Thyroid gland (tissue), 4 donors: ENCODE data around the gene ZBTB4. TPM values are rescaled to one million over a fixed set of nuclear protein-coding genes. Genes with fewer than 3 reads are reported as not detected.

ENCODE experiments used
- DNase-seq, 2 donors: peaks; one replicate each; pipeline ENCODE4 v3.0.0-alpha.2; 2019
- H3K27ac ChIP-seq, 3 donors: fragments of 200-600 bp; sonication (generic); 1 replicate in 2 of 3; 2 replicates in 1 of 3; pipeline ENCODE4 v1.5.1; 2016 to 2019; ENCODE audit warnings: mild to moderate bottlenecking in 1 of 3, moderate library complexity in 1 of 3
- H3K27me3 ChIP-seq: fragments of 200-600 bp; sonication (generic); one replicate; pipeline ENCODE4 v1.5.1; 2019
- H3K36me3 ChIP-seq, 2 donors: fragments of 200-600 bp; sonication (generic); one replicate each; pipeline ENCODE4 v1.5.1; 2016 to 2019
- H3K4me1 ChIP-seq, 2 donors: fragments of 200-600 bp; sonication (generic); one replicate each; pipeline ENCODE4 v1.5.1; 2017 to 2019
- H3K4me3 ChIP-seq, 3 donors: fragments of 200-600 bp; sonication (generic); replicated peaks in 1 of 3; 1 replicate in 2 of 3; 2 replicates in 1 of 3; pipeline ENCODE4 v1.5.1; 2016; ENCODE audit warnings: mild to moderate bottlenecking in 1 of 3
- H3K9me3 ChIP-seq: fragments of 200-600 bp; sonication (generic); one replicate; pipeline ENCODE4 v1.5.1; 2017
- POLR2A ChIP-seq, 2 donors: fragments of 450-650 bp; IDR thresholded peaks; one replicate each; pipeline ENCODE4 v1.6.1; 2017; ENCODE audit warnings: antibody characterized with exemption in 2 of 2, mild to moderate bottlenecking in 2 of 2, moderate library complexity in 1 of 2
- WGBS, 2 donors: methylation state at CpG; one replicate each; pipeline ENCODE4 v1.1.5; 2017; 5-methylcytosine and 5-hydroxymethylcytosine counted together
- intact Hi-C: fragments of 100-400 bp; cut with DNase I; formaldehyde crosslinking; loops from one replicate; pipeline ENCODE4 v1.15.1; 2023
- total RNA-seq, 4 donors: library from RNA; depleted of rRNA; stranded (reverse); fragments of >200 nt; gene quantifications; one replicate each; pipeline ENCODE4 v1.2.3, GENCODE V29; 2016
- TF ChIP-seq, protein P1 (sequence below), 6 experiments: fragments of 200-600 bp in 3 of 6; fragments of 450-650 bp in 3 of 6; sonication (generic) in 3 of 6; IDR thresholded peaks; one replicate each; pipeline ENCODE4 v1.5.1; 2016 to 2019; ENCODE audit warnings: antibody characterized with exemption in 6 of 6, mild to moderate bottlenecking in 2 of 6, inconsistent platforms in 1 of 6, moderate library complexity in 1 of 6

ZBTB4 gene
- total RNA-seq, 4 donors from 2014 or later, result 58.5 to 85.2 (median 79.9) TPM

DNA sequence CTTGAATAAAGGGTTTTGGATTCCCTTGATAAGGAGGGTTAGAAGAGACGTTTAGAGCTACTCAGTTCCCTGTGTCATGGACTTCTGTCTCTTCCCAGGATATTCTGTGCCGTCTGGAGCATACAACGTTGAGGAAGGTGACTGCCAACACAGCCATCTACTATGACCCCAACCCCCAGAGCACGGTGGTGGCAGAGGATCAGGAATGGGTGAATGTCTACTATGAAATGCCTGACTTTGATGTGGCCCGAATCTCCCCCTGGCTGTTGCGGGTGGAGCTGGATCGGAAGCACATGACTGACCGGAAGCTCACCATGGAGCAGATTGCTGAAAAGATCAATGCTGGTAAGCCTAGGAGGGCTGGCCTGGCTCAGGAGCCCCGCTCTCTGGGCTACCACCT, 29.4 kb upstream of the ZBTB4 start:
- intact Hi-C loops, result no loop called here
- no peaks in the 10 kb centered on the region for H3K9me3 ChIP-seq
- H3K36me3 ChIP-seq, result peaks cover 75 to 96% of the 10 kb centered on the region in 2 donors
- TF ChIP-seq POLR2A (IDR thresholded peaks at IDR 0.05), result no peak
- TF ChIP-seq, protein P1, sequence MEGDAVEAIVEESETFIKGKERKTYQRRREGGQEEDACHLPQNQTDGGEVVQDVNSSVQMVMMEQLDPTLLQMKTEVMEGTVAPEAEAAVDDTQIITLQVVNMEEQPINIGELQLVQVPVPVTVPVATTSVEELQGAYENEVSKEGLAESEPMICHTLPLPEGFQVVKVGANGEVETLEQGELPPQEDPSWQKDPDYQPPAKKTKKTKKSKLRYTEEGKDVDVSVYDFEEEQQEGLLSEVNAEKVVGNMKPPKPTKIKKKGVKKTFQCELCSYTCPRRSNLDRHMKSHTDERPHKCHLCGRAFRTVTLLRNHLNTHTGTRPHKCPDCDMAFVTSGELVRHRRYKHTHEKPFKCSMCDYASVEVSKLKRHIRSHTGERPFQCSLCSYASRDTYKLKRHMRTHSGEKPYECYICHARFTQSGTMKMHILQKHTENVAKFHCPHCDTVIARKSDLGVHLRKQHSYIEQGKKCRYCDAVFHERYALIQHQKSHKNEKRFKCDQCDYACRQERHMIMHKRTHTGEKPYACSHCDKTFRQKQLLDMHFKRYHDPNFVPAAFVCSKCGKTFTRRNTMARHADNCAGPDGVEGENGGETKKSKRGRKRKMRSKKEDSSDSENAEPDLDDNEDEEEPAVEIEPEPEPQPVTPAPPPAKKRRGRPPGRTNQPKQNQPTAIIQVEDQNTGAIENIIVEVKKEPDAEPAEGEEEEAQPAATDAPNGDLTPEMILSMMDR (IDR thresholded peaks at IDR 0.05), result no peak
- 93 to 96% methylated on average over 9 of the region's 9 CpGs for WGBS, 2 donors
- DNase-seq, result no peak
- H3K4me3 ChIP-seq, result no peak overlapping the region
- no peaks in the 10 kb centered on the region for H3K27me3 ChIP-seq
- no peaks in the 10 kb centered on the region for H3K4me1 ChIP-seq
- no peak overlapping the region for H3K27ac ChIP-seq

- intact Hi-C loops, result no loop called here
- Histone ChIP-seq H3K27me3 (no peaks in the 10 kb centered on the region), H3K9me3 (no peaks in the 10 kb centered on the region), H3K4me1 (no peaks in the 10 kb centered on the region), H3K4me3 (no peak overlapping the region), H3K36me3 (peaks cover 75 to 96% of the 10 kb centered on the region in 2 donors), H3K27ac (no peak overlapping the region)
- no peak for DNase-seq
- TF ChIP-seq, protein P1 (IDR thresholded peaks at IDR 0.05), result no peak
- no peak for TF ChIP-seq POLR2A (IDR thresholded peaks at IDR 0.05)
- WGBS, 2 donors, result 91 to 97% methylated on average over 11 of the region's 11 CpGs
These were observed 28.7 kb upstream of the ZBTB4 start for GRCh38 chr17:7508145-7508544.

DNA sequence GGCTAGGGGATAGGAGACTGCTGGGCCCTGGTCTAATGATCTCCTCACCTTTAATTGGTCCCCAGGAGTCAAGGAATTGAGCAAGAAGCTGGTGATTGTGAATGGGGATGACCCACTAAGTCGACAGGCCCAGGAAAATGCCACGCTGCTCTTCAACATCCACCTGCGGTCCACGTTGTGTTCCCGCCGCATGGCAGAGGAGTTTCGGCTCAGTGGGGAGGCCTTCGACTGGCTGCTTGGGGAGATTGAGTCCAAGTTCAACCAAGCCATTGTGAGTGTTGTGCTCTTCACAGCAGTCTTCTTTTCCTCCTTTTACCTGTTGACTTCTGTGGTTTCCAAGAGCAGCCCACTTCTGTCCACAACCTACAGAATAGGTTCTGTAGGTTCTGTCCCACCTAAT, 24.1 kb upstream of the ZBTB4 start:
- no peak for DNase-seq
- no peak overlapping the region for H3K27ac ChIP-seq
- no peak overlapping the region for H3K4me3 ChIP-seq
- H3K9me3 ChIP-seq, result no peaks in the 10 kb centered on the region
- no peaks in the 10 kb centered on the region for H3K27me3 ChIP-seq
- no peaks in the 10 kb centered on the region for H3K4me1 ChIP-seq
- TF ChIP-seq, protein P1 (IDR thresholded peaks at IDR 0.05), result no peak
- no peak for TF ChIP-seq POLR2A (IDR thresholded peaks at IDR 0.05)
- intact Hi-C loops, result no loop called here
- 95 to 96% methylated on average over 8 of the region's 8 CpGs for WGBS, 2 donors
- H3K36me3 ChIP-seq, result peaks cover 74 to 98% of the 10 kb centered on the region in 2 donors

DNA sequence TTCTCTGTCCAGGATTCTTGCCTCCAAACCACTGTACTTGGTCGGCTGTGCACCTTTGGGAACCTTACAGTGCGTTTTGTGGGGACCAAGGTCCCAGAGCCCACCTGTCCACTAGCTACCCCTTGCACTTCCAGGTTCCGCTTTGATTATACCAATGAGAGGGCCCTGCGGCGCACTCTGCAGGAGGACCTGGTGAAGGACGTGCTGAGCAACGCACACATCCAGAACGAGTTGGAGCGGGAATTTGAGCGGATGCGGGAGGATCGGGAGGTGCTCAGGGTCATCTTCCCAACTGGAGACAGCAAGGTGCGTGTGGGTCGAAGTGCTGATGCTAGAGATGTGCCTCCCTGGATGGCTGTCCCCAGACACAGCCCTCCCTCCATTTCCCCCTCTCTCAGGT, 23.6 kb upstream of the ZBTB4 start:
- Histone ChIP-seq H3K27me3 (no peaks in the 10 kb centered on the region), H3K4me1 (no peaks in the 10 kb centered on the region), H3K4me3 (no peak overlapping the region), H3K9me3 (no peaks in the 10 kb centered on the region), H3K27ac (no peak overlapping the region), H3K36me3 (peaks cover 72 to 98% of the 10 kb centered on the region in 2 donors)
- 88 to 89% methylated on average over 14 of the region's 14 CpGs for WGBS, 2 donors
- intact Hi-C loops, result no loop called here
- no peak for DNase-seq
- TF ChIP-seq POLR2A (IDR thresholded peaks at IDR 0.05), result no peak
- TF ChIP-seq, protein P1 (IDR thresholded peaks at IDR 0.05), result no peak

GRCh38 chr17:7502171-7502847, 22.9 kb upstream of the ZBTB4 start:
- intact Hi-C loops, result no loop called here
- Histone ChIP-seq H3K4me1 (no peaks in the 10 kb centered on the region), H3K27ac (no peak overlapping the region), H3K36me3 (peaks cover 75 to 99% of the 10 kb centered on the region in 2 donors), H3K27me3 (no peaks in the 10 kb centered on the region), H3K4me3 (no peak overlapping the region), H3K9me3 (no peaks in the 10 kb centered on the region)
- WGBS, 2 donors, result 92 to 98% methylated on average over 16 to 18 of the region's 20 CpGs
- no peak for TF ChIP-seq POLR2A (IDR thresholded peaks at IDR 0.05)
- TF ChIP-seq, protein P1 (IDR thresholded peaks at IDR 0.05), result no peak
- DNase-seq, result no peak
